GM19099 (cell line): Measurements from ENCODE around the gene GTF2I.

Experiments
- POLR2A ChIP-seq: IDR thresholded peaks from 3 replicates; pipeline ENCODE4 v1.6.1; 2011; ENCODE audit warnings: low read depth; ENCODE audit not compliant: insufficient read length; ENCODE audit errors: extremely low read depth

Gene GTF2I

DNA sequence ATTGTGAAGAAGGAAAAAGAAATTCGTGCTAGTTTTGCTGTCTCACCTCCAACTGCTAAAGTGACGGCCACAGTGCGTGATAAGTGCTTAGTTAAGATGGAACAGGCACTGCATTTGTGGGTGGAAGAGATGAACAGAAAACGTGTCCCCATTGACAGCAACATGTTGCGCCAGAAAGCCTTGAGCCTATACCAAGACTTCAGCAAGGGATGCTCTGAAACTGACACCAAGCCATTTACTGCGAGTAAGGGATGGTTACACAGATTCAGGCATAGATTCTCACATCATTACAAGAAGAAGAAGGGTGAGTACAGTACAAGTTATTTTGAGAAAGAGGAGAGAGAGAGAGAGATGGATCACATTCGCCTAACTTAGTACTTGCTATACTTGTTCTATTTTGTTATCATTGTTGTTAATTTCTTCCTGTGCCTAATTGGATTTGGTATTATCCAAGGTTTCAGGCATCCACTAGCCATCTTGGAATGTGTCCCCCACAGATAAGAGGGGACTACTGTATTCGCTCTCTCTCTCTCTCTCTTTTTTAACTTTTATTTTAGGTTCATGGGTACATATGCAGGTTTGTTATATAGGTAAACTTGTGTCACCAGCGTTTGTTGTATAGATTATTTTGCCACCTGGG lies 6.9 kb upstream of the GTF2I start:
- peak; percentile 13 for TF ChIP-seq POLR2A

GRCh38 chr7:74653686-74654181 lies 3.8 kb upstream of the GTF2I start:
- no peak for TF ChIP-seq POLR2A

DNA sequence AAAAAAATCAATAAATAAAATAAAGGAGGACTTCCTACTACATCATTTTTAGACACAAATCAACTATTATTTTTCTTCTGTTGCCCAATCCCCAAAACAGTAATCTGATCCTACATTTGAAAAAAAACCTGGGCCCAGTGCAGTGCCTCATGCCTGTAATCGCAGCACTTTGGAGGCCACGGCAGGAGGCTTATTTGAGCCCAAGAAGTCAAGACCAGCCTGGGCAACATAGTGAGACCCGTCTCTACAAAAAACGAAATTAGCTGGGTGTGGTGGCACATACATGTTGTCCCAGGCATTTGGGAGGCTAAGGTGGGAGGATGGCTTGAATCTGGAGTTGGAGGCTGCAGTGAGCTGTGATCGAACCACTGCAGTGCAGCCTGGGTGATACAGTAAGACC lies 2.7 kb upstream of the GTF2I start:
- no peak for TF ChIP-seq POLR2A

- TF ChIP-seq POLR2A: no peak
These were observed 2.2 kb upstream of the GTF2I start for GRCh38 chr7:74655324-74655723.

- no peak for TF ChIP-seq POLR2A
These were observed 1.6 kb upstream of the GTF2I start for GRCh38 chr7:74655768-74656440.

- no peak for TF ChIP-seq POLR2A
These were observed 1.1 kb upstream of the GTF2I start for GRCh38 chr7:74656441-74656836.

DNA sequence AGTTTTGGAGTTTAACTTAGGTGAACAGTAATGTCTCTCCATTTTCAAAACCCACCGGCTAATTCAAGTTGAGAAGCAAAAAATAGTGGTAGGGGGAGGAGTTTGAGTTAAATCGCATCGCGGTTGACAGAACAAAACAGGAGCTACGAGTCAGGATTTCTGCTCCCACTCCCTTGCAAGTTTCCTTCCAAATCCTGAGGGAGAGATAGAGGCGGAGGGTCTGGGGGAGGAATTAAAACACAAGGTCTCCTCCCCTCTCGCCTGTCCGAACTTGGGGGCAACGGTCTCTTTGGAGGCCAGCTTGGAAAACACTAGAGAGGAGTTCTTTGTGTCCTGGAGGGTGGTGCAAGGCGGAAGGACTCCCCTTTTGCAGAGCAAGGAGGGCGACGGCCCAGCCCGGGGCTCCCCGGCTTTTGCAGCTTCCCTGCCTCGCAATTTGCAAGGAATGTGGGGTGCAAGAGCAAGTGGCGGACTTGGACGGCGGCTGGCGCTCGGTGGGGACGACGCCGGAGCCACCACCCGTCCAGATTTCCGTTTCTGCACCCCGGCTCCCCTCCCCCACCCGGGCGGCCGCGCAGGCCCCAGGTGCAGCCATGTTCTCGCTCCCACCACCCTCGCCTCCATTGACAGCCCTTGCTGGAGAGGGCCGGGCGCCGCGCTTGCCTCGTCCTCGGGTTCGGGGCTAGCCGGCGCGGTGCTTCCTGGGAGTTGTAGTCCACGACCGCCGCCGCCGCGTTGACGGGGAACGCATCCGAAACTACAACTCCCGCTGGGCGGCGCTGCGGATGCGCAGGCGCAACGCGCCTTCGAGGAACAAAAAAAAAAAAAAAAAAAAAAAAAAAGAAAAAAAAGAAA lies 454 bp upstream of the GTF2I start:
- TF ChIP-seq POLR2A: peak; percentile 87

- TF ChIP-seq POLR2A: peak; percentile 14
These were observed 873 bp downstream of the GTF2I start for GRCh38 chr7:74658178-74659004.

DNA sequence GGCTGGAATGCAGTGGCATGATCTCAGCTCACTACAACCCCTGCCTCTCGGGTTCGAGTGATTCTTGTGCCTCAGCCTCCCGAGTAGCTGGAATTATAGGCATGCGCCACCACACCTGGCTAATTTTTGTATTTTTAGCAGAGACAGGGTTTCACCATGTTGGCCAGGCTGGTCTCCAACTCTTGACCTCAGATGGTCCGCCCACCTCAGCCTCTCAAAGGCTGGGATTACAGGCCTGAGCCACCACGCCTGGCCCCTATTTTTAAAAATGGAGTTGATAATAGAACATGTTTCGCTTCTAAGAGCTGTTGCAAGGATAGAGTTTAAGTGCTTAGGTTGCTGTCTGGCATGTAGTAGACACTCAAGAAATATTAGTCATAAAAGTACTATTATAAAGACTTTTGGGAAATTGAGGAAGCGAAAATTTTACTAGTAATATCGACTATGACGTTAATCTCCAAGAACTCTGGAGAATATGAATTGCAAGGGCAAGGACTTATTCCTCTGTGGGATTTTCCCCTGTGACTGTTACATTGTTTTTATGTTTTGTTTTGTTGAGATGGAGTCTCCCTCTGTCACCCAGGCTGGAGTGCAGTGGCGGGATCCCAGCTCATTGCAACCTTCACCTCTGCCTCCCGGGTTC lies 7.9 kb downstream of the GTF2I start:
- TF ChIP-seq POLR2A: no peak

- no peak for TF ChIP-seq POLR2A
These were observed 14.1 kb downstream of the GTF2I start for GRCh38 chr7:74671602-74672001.

DNA sequence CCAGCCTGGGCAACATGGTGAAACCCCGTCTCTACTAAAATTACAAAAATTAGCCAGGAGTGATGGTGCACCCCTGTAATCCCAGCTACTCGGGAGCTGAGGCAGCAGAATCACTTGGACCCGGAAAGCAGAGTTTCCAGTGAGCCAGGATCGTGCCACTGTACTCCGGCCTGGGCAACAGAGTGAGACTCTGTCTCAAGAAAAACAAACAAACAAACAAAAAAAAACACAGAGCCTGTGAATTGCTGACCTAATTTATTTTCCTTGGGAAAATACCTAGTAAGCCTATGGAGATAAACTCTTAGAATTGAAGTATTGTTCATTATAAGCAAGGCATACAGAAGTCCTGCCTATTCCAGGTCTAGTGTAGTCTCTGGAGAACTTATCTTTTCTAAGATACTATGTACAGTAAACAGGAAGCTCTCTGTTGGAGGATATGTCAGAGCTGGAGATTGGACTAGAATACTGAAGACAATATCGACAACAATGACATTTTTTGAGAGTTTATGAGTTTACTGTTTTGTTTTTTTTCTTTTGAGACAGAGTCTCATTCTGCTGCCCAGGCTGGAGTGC lies 14.9 kb downstream of the GTF2I start:
- TF ChIP-seq POLR2A: no peak

DNA sequence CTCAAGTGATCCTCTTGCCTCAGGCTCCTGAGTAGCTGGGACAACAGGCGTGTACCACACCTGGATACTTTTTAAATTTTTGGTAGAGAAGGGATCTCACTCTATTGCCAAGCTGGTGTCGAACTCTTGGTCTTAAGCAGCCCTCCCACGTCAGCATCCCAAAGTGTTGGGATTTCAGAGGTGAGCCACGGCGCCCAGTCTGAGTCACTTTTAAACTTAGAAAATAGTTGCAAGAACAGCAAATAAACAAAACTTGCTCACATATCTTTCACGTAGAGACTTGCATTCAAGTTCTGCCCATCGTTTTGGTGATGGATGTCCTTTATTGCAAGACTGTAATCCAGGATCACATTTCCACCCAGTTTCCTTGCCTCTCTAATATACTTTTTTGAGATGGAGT lies 16.6 kb downstream of the GTF2I start:
- no peak for TF ChIP-seq POLR2A

DNA sequence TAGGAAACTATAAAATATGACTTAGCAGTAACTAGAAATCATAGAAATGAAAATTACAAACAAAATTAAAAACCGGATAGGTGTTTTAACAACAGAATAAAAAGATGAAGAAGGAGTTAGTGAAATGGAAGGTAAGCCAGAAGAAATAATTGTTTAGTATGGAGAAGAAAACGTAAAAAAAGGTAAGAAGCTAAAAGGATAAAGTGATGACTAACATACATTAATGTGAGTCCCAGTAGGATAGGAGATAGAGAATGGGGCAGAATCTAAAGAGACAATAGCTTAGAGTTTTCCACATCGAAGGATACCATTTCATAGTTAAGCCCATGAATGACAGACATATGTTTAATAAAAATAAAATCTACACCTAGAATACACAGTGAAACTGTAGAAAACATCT lies 25.3 kb downstream of the GTF2I start:
- no peak for TF ChIP-seq POLR2A

GRCh38 chr7:74683799-74684198 lies 26.3 kb downstream of the GTF2I start:
- no peak for TF ChIP-seq POLR2A
